ENCODE measurements around the gene GRIN2A.

GRIN2A gene

DNA sequence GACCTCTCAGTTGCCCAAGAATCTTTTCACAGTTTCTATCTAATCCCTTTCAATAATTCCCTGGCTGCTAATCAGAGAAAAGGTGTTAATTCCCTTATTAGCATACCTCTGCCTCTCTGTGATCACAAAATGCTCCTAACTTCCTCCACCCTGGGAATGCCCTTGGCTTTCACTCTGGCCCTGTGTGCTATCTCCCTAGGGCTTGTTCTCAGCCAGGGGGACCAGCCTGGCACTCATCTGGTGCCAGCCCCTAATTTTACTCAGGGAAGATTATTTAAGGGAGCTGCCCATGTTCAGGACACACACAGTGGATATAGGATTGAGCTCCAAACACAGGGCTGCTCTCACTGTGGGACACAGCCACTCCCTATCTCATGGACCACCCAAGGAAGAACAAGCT lies 225.2 kb downstream of the GRIN2A start:
- DNase-seq: no peak

GRCh38 chr16:9955677-9956076 lies 226.6 kb downstream of the GRIN2A start:
- peak; percentile 24 for DNase-seq

DNA sequence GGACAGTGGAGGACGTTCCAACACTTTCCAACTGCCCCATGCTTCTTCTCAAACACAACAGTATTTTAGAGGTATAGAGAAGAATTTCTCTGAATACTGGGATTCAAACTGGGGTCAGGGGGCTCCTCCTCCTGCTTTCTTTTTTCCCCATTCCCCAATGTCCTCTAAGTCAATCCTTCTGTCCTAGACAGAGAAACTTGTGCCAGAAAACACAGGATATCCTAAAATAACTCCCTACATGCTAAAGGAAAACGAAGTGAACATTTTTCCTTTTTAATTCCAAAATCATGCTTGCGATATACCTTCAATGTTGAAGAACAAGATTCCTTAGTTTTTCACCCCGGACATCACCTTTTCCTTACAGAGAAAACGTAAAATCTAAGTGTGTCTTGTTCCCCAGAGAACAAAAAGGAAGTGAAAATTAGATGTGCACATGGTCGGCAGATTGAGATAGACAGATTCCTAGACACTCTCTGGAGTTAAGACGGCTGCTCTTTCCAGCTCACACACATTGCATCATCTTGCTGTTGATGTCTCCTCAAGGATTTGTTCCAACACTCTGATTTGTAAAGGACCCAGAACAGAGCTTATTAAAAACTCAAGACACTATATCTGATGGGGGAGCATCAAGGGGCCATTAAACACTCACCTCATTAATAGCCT lies 228.2 kb downstream of the GRIN2A start:
- DNase-seq: no peak

GRCh38 chr16:9950658-9951057 lies 231.6 kb downstream of the GRIN2A start:
- DNase-seq: no peak

DNA sequence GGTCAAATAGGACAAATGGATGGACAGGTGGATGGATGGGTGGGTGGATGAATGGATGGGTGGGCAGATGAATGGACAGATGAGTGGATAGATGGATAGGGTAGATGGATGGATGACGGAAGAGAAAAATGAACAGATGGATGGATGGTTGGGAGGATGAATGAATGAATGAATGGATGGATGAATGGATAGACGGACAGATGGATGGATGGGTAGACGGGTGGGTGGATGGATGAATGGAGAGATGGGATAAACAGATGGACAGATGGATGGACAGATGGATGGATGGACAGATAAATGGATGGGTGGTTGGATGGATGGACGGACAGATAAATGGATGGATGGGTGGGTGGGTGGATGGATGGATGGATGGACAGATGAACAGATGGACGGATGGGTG lies 232.8 kb downstream of the GRIN2A start:
- DNase-seq: no peak

- DNase-seq: no peak
Measured at GRCh38 chr16:9948933-9949332, 233.3 kb downstream of the GRIN2A start.

- DNase-seq: no peak
Measured at GRCh38 chr16:9946022-9946720, 236.1 kb downstream of the GRIN2A start.

GRCh38 chr16:9943121-9943520 lies 239.1 kb downstream of the GRIN2A start:
- DNase-seq: no peak

GRCh38 chr16:9941245-9941644 lies 241.0 kb downstream of the GRIN2A start:
- no peak for DNase-seq

DNA sequence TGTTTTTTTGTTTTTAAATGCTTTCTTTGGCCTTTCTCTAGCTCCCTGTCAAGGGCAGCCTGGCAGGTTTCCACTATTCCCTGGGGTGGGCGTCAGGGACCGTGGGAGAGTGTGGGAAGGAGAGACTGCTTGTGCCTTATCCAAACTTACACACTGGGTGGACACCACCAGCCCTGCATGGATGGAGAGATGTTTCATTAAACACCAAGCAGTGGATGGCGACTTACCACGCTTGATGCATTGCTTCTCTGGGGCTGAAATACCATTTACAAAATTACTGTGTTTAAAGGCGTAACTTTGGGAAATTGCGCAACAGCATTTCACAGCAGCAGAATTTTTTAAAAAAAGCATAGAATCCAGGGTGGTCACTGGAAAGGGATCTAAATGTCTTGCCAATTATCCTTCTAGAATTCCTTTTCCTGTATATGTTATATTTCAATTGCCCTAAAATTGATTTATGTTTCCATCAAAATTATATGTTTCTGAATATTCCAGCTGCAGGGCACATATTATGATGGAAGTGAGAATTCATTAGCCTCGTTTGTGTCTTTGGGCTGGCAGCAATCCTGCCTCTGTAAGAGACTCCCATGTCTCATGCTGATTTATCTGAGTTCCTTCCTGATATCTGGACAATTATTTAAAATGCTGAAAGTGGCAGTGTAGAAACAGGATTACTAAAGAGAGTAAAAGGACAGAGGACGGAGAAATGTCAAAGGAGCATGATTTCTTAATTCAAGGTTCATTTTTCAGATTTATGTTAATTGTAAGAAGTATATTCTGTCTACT lies 247.3 kb downstream of the GRIN2A start:
- DNase-seq: no peak

GRCh38 chr16:9932919-9933653 lies 249.1 kb downstream of the GRIN2A start:
- DNase-seq: no peak

DNA sequence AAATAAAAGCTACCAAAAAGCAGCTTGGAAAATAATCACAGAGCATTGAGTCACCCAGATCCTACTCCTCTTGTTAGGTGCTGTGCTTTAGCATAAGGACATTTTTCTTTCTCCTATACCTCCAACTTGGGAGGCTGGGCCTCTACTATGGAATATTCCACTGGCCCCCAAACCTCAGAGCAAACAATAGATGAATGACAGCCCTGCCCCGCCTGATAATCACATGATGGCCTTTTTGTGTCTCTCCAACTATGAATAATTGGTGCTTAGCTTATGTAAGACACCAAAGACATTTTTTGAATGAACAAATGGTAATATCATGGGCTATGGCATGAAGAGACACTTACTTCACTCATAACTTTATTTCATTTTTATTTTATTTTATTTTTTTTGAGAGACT lies 250.2 kb downstream of the GRIN2A start:
- DNase-seq: no peak

DNA sequence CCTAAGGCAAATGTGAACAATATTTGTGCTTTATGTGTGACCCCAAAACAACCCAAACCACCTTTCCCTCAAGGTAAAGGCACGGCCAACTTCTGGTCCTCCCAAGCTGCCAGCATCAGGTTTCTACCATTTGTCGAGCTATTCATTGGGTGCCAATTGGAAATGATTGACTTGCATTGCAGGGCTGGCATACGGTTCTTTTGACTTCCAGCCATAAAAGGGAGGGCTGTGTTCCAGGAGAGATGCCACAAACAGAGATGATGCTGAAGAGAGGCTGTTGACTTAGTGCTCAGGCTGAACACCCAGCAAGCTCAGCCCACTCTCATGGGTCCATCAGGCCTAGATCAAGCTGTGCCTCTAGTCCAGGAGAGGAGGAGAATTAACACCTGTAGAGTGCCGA lies 252.4 kb downstream of the GRIN2A start:
- DNase-seq: no peak

DNA sequence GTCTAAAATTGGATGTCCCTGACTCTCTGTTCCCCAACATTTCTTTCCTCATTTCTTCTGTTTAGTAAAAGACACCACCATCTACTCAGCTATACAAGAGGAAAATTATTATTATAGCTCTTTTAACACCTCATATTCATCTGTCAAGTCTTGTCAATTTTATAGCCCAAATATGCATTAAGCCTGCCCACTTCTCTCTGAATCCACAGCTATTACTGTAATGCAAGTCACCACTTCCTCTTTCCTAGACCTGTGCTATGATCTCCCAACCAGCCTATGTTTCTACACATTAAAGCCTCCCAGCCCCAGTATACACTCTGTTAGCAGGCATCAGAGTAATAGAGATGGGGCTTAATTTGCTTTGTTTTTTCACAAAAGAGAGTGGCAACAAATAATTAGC lies 252.9 kb downstream of the GRIN2A start:
- DNase-seq: no peak

- peak; percentile 60 for DNase-seq
Measured at GRCh38 chr16:9922441-9922840, 259.8 kb downstream of the GRIN2A start.

DNA sequence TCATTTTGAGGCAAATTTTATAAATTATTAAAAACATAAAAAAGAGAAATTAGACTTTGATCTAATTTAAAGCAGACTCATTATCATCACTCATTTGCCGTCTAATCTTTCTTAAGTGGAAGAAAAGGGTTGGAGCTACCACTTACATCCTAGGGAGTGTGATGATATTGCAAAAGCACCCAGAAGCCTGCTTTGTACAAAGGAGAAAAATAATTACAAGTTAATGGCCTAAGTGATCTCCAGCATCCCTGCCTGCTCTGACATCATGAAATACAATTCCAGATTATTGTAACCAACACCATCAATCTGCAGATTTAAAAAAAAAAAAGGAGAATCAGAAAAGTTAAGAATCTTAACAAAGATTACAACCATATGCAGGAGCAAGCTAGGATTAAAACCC lies 260.2 kb downstream of the GRIN2A start:
- no peak for DNase-seq

- DNase-seq: no peak
Measured at GRCh38 chr16:9919460-9919859, 262.8 kb downstream of the GRIN2A start.

GRCh38 chr16:9917691-9918090 lies 264.5 kb downstream of the GRIN2A start:
- DNase-seq: no peak

DNA sequence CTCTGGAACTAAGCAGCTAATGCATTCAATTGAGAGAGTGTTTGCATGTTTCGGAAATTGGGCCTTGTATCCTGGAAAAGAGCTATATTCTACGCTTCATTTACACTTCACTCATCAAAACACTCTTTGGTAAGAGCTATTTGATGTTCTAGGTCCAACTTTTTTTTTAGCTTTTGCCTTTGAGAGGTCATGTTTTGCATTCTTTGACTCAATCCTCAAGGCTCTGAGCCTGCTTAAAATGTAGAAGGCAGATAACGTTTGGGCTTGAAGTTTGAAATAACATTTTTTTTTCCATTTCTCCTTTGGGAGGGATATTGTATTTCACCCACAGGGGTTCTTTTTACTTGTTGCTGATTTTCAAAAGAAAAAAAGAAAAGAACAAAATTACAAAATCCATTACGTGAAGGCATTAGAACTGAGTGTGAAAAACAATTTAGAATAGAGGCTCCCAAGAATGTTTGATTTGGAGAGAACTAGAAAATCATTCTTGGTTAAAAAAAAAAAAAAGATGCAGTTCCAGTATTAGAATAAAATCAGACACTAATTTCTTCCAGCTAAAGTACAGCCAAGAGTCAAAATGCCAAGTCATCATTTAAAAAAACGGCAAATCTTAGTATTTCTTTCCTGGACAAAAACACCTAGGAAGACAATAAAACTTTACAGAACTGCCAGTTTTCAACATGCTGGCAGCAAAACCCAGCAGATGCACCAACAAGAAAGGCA lies 268.5 kb downstream of the GRIN2A start:
- peak; percentile 60 for DNase-seq

DNA sequence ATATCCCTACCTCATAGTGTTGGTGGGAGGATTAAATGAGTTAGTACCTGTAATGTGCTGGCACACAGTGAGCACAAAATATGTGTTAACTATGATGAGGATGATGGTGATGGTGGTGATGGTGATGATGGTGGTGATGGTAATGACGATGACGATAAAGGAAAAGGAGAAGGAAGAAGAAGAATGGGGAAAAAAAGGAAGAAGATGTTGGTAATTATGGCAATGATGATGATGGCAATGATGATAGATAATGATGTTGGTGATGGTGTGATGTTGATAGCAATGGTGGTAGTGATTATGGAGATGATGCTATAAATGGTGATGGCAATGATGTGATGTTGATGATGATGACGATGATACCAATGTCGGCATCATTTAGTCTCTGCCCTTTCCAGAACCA lies 270.2 kb downstream of the GRIN2A start:
- DNase-seq: no peak

DNA sequence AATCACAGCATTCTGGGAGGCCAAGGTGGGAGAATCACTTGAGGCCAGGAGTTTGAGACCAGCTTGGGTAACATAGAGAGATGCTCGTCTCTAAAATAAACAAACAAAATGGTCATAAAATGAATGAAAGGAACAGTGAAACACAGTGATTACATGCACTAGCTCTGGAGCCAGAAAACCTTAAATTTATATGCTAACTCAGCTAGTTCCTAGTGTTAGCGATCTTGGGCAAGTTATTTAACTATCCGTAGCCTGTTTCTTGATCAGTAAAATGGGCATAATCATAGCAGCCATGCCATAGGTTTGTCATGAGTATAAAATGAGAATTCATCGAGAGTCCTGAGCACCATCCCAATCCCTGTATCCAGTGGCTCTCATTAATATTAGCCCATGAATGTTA lies 271.0 kb downstream of the GRIN2A start:
- DNase-seq: no peak

- DNase-seq: no peak
Measured at GRCh38 chr16:9909072-9909825, 273.0 kb downstream of the GRIN2A start.
